ENCODE data around the gene PTPRR.

The PTPRR gene

DNA sequence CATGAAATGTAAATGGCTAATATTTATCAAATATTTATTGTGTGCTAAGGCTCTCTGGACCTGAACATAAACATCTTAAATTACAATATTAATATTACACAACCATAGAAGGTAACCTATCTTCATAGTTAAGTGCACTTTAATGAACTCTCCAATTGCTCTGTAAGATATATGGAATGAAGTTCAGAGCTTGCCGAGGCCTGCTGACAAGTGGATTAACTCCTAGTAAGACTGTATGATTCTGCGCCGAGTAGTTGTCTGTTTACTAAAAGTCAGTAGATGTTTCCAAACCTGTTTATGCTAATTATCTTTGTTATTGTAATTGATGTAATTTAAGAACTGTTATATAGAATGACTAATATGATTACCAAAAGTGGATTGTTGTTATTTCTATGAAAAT lies 77.2 kb downstream of the PTPRR start:
- no peaks in the 10 kb centered on the region for H3K9me3 ChIP-seq (ENCODE audit: insufficient read depth, low read depth, low read length)
- no peak overlapping the region for H3K4me3 ChIP-seq (ENCODE audit: low read length, poor library complexity, severe bottlenecking)
- H3K79me2 ChIP-seq (ENCODE audit: insufficient read depth, low read length), result no peaks in the 10 kb centered on the region
- no peaks in the 10 kb centered on the region for H3K36me3 ChIP-seq (ENCODE audit: insufficient read depth, low read length)
- peaks cover 24% of the 10 kb centered on the region for H3K4me1 ChIP-seq (ENCODE audit: insufficient read depth, low read length, poor library complexity, severe bottlenecking)
- H3F3A ChIP-seq (ENCODE audit: low read depth), result no peaks in the 10 kb centered on the region
- H3K27me3 ChIP-seq (ENCODE audit: insufficient read depth, low read length, poor library complexity, severe bottlenecking), result no peaks in the 10 kb centered on the region
- H3K4me2 ChIP-seq (ENCODE audit: low read depth, low read length, poor library complexity, severe bottlenecking), result no peak overlapping the region
- no peak overlapping the region for H3K9ac ChIP-seq (ENCODE audit: low read depth, low read length, poor library complexity, severe bottlenecking)
- no peaks in the 10 kb centered on the region for H4K20me1 ChIP-seq (ENCODE audit: insufficient read depth, low read length, poor library complexity, severe bottlenecking)
- H3K9me2 ChIP-seq (replicated peaks; ENCODE audit: low read depth, low read length), result no peaks in the 10 kb centered on the region
- no peak overlapping the region for H2AFZ ChIP-seq (ENCODE audit: low read length)
- no peak for TF ChIP-seq EZH2phosphoT487 (IDR thresholded peaks at IDR 0.05; ENCODE audit: borderline replicate concordance)
- TF ChIP-seq, protein P1, sequence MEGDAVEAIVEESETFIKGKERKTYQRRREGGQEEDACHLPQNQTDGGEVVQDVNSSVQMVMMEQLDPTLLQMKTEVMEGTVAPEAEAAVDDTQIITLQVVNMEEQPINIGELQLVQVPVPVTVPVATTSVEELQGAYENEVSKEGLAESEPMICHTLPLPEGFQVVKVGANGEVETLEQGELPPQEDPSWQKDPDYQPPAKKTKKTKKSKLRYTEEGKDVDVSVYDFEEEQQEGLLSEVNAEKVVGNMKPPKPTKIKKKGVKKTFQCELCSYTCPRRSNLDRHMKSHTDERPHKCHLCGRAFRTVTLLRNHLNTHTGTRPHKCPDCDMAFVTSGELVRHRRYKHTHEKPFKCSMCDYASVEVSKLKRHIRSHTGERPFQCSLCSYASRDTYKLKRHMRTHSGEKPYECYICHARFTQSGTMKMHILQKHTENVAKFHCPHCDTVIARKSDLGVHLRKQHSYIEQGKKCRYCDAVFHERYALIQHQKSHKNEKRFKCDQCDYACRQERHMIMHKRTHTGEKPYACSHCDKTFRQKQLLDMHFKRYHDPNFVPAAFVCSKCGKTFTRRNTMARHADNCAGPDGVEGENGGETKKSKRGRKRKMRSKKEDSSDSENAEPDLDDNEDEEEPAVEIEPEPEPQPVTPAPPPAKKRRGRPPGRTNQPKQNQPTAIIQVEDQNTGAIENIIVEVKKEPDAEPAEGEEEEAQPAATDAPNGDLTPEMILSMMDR (conservative IDR thresholded peaks at IDR 0.05; ENCODE audit: low read length), result no peak

- Histone ChIP-seq H3K36me3 (ENCODE audit: insufficient read depth, low read length) (no peaks in the 10 kb centered on the region), H2AFZ (ENCODE audit: low read length) (peak overlapping the region; percentile 59; the same call in 1 of the 2 replicates), H3K4me1 (ENCODE audit: insufficient read depth, low read length, poor library complexity, severe bottlenecking) (peaks cover 24% of the 10 kb centered on the region), H4K20me1 (ENCODE audit: insufficient read depth, low read length, poor library complexity, severe bottlenecking) (no peaks in the 10 kb centered on the region), H3F3A (ENCODE audit: low read depth) (no peaks in the 10 kb centered on the region), H3K9ac (ENCODE audit: low read depth, low read length, poor library complexity, severe bottlenecking) (peak overlapping the region; percentile 23), H3K27me3 (ENCODE audit: insufficient read depth, low read length, poor library complexity, severe bottlenecking) (no peaks in the 10 kb centered on the region), H3K79me2 (ENCODE audit: insufficient read depth, low read length) (no peaks in the 10 kb centered on the region), H3K9me2 (replicated peaks; ENCODE audit: low read depth, low read length) (no peaks in the 10 kb centered on the region), H3K4me3 (ENCODE audit: low read length, poor library complexity, severe bottlenecking) (no peak overlapping the region), H3K4me2 (ENCODE audit: low read depth, low read length, poor library complexity, severe bottlenecking) (peak overlapping the region; percentile 30), H3K9me3 (ENCODE audit: insufficient read depth, low read depth, low read length) (no peaks in the 10 kb centered on the region)
- TF ChIP-seq EZH2phosphoT487 (IDR thresholded peaks at IDR 0.05; ENCODE audit: borderline replicate concordance), result no peak
- TF ChIP-seq, protein P1 (conservative IDR thresholded peaks at IDR 0.05; ENCODE audit: low read length), result no peak
These were observed 77.6 kb downstream of the PTPRR start for GRCh38 chr12:70842942-70843341.

GRCh38 chr12:70842136-70842535 lies 78.4 kb downstream of the PTPRR start:
- H3K9me2 ChIP-seq (replicated peaks; ENCODE audit: low read depth, low read length), result no peaks in the 10 kb centered on the region
- no peaks in the 10 kb centered on the region for H3K27me3 ChIP-seq (ENCODE audit: insufficient read depth, low read length, poor library complexity, severe bottlenecking)
- H3K4me2 ChIP-seq (ENCODE audit: low read depth, low read length, poor library complexity, severe bottlenecking), result peak overlapping the region; percentile 30
- H2AFZ ChIP-seq (ENCODE audit: low read length), result peak overlapping the region; percentile 59
- H3K9ac ChIP-seq (ENCODE audit: low read depth, low read length, poor library complexity, severe bottlenecking), result peak overlapping the region; percentile 23
- H3K36me3 ChIP-seq (ENCODE audit: insufficient read depth, low read length), result no peaks in the 10 kb centered on the region
- no peaks in the 10 kb centered on the region for H3F3A ChIP-seq (ENCODE audit: low read depth)
- TF ChIP-seq EZH2phosphoT487 (IDR thresholded peaks at IDR 0.05; ENCODE audit: borderline replicate concordance), result no peak
- TF ChIP-seq, protein P1 (conservative IDR thresholded peaks at IDR 0.05; ENCODE audit: low read length), result no peak
- peaks cover 24% of the 10 kb centered on the region for H3K4me1 ChIP-seq (ENCODE audit: insufficient read depth, low read length, poor library complexity, severe bottlenecking)
- no peaks in the 10 kb centered on the region for H3K9me3 ChIP-seq (ENCODE audit: insufficient read depth, low read depth, low read length)
- H3K4me3 ChIP-seq (ENCODE audit: low read length, poor library complexity, severe bottlenecking), result no peak overlapping the region
- H3K79me2 ChIP-seq (ENCODE audit: insufficient read depth, low read length), result no peaks in the 10 kb centered on the region
- H4K20me1 ChIP-seq (ENCODE audit: insufficient read depth, low read length, poor library complexity, severe bottlenecking), result no peaks in the 10 kb centered on the region

Measured in Loucy (cell line).